Peyer's patch (tissue), 4 donors: ENCODE data around the gene PLIN5.

Source experiments
- POLR2A ChIP-seq, 2 donors: fragments of 450-650 bp; IDR thresholded peaks; one replicate each; pipeline ENCODE4 v1.5.1; 2017; ENCODE audit warnings: antibody characterized with exemption in 2 of 2, mild to moderate bottlenecking in 2 of 2, moderate library complexity in 2 of 2
- TF ChIP-seq, protein P1 (sequence below), 6 experiments: fragments of 450-650 bp in 4 of 6; fragments of 200-600 bp in 2 of 6; sonication (generic) in 1 of 6; IDR thresholded peaks; one replicate each; pipeline ENCODE4 v1.5.1; 2017 to 2019; ENCODE audit warnings: antibody characterized with exemption in 6 of 6, mild to moderate bottlenecking in 3 of 6, moderate library complexity in 1 of 6

DNA sequence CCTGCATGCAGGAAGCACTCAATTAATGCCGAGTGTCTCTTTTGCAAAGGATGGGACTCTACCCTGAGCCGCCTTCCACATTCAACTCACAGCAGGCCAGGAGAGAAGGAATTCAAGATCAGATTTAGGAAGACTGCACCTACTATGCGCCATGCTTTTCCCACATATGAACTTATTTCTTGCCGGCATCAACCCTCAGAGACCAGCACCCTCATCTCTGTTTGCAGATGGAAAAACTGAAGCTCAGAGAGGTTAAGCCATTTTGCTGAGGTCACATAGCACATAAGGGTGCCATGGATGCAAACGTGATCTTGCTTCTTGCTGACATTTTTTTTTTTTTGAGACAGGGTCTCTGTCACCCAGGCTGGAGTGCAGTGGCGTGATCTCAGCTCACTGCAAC, 38.7 kb upstream of the PLIN5 start:
- no peak for TF ChIP-seq POLR2A (IDR thresholded peaks at IDR 0.05)
- TF ChIP-seq, protein P1, sequence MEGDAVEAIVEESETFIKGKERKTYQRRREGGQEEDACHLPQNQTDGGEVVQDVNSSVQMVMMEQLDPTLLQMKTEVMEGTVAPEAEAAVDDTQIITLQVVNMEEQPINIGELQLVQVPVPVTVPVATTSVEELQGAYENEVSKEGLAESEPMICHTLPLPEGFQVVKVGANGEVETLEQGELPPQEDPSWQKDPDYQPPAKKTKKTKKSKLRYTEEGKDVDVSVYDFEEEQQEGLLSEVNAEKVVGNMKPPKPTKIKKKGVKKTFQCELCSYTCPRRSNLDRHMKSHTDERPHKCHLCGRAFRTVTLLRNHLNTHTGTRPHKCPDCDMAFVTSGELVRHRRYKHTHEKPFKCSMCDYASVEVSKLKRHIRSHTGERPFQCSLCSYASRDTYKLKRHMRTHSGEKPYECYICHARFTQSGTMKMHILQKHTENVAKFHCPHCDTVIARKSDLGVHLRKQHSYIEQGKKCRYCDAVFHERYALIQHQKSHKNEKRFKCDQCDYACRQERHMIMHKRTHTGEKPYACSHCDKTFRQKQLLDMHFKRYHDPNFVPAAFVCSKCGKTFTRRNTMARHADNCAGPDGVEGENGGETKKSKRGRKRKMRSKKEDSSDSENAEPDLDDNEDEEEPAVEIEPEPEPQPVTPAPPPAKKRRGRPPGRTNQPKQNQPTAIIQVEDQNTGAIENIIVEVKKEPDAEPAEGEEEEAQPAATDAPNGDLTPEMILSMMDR (IDR thresholded peaks at IDR 0.05) = no peak
